CD4-positive, alpha-beta T cell (primary cell): ENCODE measurements around the gene TMEM114. TPM values are rescaled to one million over a fixed set of nuclear protein-coding genes. Genes with fewer than 3 reads are reported as not detected.

ENCODE experiments used
- ATAC-seq: fragments of 200-7000 bp; cut with Tn5 transposase; one replicate; pipeline ENCODE4 v1.10.0; 2022; ENCODE audit warnings: mild to moderate bottlenecking; ENCODE audit not compliant: poor library complexity
- CTCF ChIA-PET: fragments of 350-600 bp; sonication (Branson Sonifier 250); formaldehyde crosslinking; loops from one replicate; lab custom pipeline; 2021; ENCODE audit warnings: antibody characterized with exemption, inconsistent platforms; lab: Charles Lee
- POLR2A ChIA-PET: fragments of 350-600 bp; sonication (Branson Sonifier 250); formaldehyde crosslinking; loops from one replicate; lab custom pipeline; 2021; ENCODE audit warnings: antibody characterized with exemption, inconsistent platforms; lab: Charles Lee
- DNase-seq, 14 experiments: peaks; one replicate each; pipeline ENCODE4 v3.0.0-alpha.2; 2013 to 2020; ENCODE audit warnings: mixed read lengths in 2 of 14
- H3K27ac ChIP-seq, 2 donors: one replicate each; pipeline versions ENCODE4 v1.5.1 to v1.7.0; 2013; ENCODE audit warnings: low read length in 2 of 2, low read depth in 1 of 2, mild to moderate bottlenecking in 1 of 2
- H3K27me3 ChIP-seq, 2 experiments: 1 replicate in 1 of 2; 2 replicates in 1 of 2; pipeline versions ENCODE4 v1.6.1 to v1.7.0; 2013; ENCODE audit warnings: low read length in 2 of 2, control low read depth in 1 of 2, mild to moderate bottlenecking in 1 of 2, moderate library complexity in 1 of 2; ENCODE audit not compliant: insufficient read depth in 2 of 2, control insufficient read depth in 1 of 2
- H3K36me3 ChIP-seq: one replicate; pipeline ENCODE4 v1.6.1; 2013; ENCODE audit warnings: low read length, control low read depth; ENCODE audit not compliant: insufficient read depth
- H3K4me1 ChIP-seq: one replicate; pipeline ENCODE4 v1.6.1; 2013; ENCODE audit warnings: low read length, control low read depth; ENCODE audit not compliant: insufficient read depth
- H3K4me3 ChIP-seq: one replicate; pipeline ENCODE4 v1.5.1; 2013; ENCODE audit warnings: mild to moderate bottlenecking, low read length, moderate library complexity
- H3K9me3 ChIP-seq, 2 experiments: 1 replicate in 1 of 2; 2 replicates in 1 of 2; pipeline versions ENCODE4 v1.6.1 to v1.7.0; 2013; ENCODE audit warnings: low read length in 2 of 2, mild to moderate bottlenecking in 2 of 2, control low read depth in 1 of 2, moderate library complexity in 1 of 2; ENCODE audit not compliant: control insufficient read depth in 1 of 2, insufficient read depth in 1 of 2
- H3K27ac Mint-ChIP-seq: one replicate; pipeline ENCODE4 v1.8.0; 2020; ENCODE audit warnings: mixed read lengths
- H3K27me3 Mint-ChIP-seq: one replicate; pipeline ENCODE4 v1.8.0; 2021; ENCODE audit warnings: mixed read lengths
- H3K36me3 Mint-ChIP-seq: one replicate; pipeline ENCODE4 v1.8.0; 2021; ENCODE audit warnings: low read depth, mixed read lengths
- H3K4me1 Mint-ChIP-seq: one replicate; pipeline ENCODE4 v1.8.0; 2021; ENCODE audit warnings: low read depth, mixed read lengths
- H3K4me3 Mint-ChIP-seq: one replicate; pipeline ENCODE4 v1.8.0; 2020; ENCODE audit warnings: mild to moderate bottlenecking, mixed read lengths
- H3K9me3 Mint-ChIP-seq: one replicate; pipeline ENCODE4 v1.8.0; 2020; ENCODE audit warnings: mixed read lengths
- intact Hi-C, 2 experiments: fragments of 100-400 bp; cut with DNase I in 1 of 2; cut with micrococcal nuclease in 1 of 2; formaldehyde crosslinking; loops; one replicate each; pipeline versions ENCODE4 v1.15.1 to v1.9.0; 2023 to 2025; cut with DNase I, micrococcal nuclease
- total RNA-seq, 174 experiments: library from RNA in 2 of 174; stranded (reverse) in 2 of 174; gene quantifications; one replicate each; pipeline ENCODE4 v1.2.3 and lab custom pipeline; 2021 to 2026
- TF ChIP-seq, protein P1 (sequence below): fragments of 200-600 bp; IDR thresholded peaks from one replicate; pipeline ENCODE4 v1.8.0; 2022; ENCODE audit warnings: antibody characterized with exemption, mild to moderate bottlenecking

Gene TMEM114
- total RNA-seq, 2 experiments from 2014 or later: not detected

DNA sequence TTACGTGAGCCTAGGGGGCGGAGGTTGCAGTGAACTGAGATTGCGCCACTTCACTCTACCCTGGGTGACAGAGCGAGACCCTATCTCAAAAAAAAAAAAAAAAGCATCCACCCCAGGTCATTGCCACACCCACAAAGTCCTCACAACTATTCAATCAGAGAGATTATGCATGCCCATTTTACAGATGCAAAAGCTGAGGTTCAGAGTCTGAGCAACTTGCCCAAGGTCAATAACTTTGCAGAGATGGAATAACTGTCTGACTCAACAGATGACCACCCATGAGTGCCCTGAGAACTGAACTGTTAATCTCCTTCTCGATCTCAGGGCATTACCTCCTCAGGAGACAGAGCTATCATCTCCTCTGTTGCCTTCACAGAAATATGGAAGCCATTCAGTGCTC, 5.5 kb upstream of the TMEM114 start:
- peaks cover 10 to 14% of the 10 kb centered on the region in 2 experiments for H3K27me3 ChIP-seq
- no peaks in the 10 kb centered on the region for H3K27me3 Mint-ChIP-seq
- intact Hi-C loops: no loop called here
- POLR2A ChIA-PET: no interaction called here
- CTCF ChIA-PET: no interaction called here
- TF ChIP-seq, protein P1, sequence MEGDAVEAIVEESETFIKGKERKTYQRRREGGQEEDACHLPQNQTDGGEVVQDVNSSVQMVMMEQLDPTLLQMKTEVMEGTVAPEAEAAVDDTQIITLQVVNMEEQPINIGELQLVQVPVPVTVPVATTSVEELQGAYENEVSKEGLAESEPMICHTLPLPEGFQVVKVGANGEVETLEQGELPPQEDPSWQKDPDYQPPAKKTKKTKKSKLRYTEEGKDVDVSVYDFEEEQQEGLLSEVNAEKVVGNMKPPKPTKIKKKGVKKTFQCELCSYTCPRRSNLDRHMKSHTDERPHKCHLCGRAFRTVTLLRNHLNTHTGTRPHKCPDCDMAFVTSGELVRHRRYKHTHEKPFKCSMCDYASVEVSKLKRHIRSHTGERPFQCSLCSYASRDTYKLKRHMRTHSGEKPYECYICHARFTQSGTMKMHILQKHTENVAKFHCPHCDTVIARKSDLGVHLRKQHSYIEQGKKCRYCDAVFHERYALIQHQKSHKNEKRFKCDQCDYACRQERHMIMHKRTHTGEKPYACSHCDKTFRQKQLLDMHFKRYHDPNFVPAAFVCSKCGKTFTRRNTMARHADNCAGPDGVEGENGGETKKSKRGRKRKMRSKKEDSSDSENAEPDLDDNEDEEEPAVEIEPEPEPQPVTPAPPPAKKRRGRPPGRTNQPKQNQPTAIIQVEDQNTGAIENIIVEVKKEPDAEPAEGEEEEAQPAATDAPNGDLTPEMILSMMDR: no peak
- no peaks in the 10 kb centered on the region for H3K9me3 Mint-ChIP-seq
- no peak overlapping the region for H3K27ac ChIP-seq
- no peaks in the 10 kb centered on the region for H3K4me1 ChIP-seq
- no peak for ATAC-seq
- no peaks in the 10 kb centered on the region for H3K4me1 Mint-ChIP-seq
- H3K27ac Mint-ChIP-seq: no peak overlapping the region
- no peaks in the 10 kb centered on the region for H3K36me3 Mint-ChIP-seq
- H3K36me3 ChIP-seq: no peaks in the 10 kb centered on the region
- no peak overlapping the region for H3K4me3 Mint-ChIP-seq
- no peak for DNase-seq
- peaks cover 0 to 7% of the 10 kb centered on the region in 2 experiments for H3K9me3 ChIP-seq
- no peak overlapping the region for H3K4me3 ChIP-seq

DNA sequence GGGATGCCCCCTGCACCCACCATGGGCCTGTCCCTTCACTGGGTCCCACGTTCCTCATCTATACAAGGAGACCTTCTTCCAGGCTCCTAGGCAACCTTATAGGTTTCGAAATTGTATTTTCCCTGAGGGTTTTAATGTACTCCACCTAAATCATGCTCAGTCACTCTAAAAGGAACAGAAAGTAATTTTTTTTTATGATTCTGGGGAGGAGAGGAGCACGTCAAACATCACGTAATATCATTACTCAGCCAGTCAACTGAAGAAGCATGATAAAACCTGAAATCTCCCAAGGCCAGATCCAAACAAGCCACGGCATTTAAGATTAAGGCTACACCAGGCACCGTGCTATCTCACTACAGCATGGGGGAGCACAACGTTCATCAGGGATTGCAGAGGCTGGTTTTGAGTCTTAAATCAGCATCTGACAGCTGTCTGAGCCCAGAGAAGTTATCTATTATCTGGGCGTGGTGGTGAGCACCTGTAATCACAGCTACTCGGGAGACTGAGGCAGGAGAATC, 3.9 kb upstream of the TMEM114 start:
- DNase-seq (no peak), ATAC-seq (no peak)
- no peak overlapping the region for H3K4me3 Mint-ChIP-seq
- Histone ChIP-seq H3K27ac (no peak overlapping the region), H3K36me3 (no peaks in the 10 kb centered on the region), H3K9me3 (peaks cover 0 to 17% of the 10 kb centered on the region in 2 experiments), H3K4me1 (peaks cover 8% of the 10 kb centered on the region), H3K27me3 (peaks cover 24 to 29% of the 10 kb centered on the region in 2 experiments), H3K4me3 (no peak overlapping the region)
- peaks cover 4% of the 10 kb centered on the region for H3K4me1 Mint-ChIP-seq
- TF ChIP-seq, protein P1: no peak
- CTCF ChIA-PET: no interaction called here
- H3K36me3 Mint-ChIP-seq: no peaks in the 10 kb centered on the region
- H3K27me3 Mint-ChIP-seq: peaks cover 1% of the 10 kb centered on the region
- H3K27ac Mint-ChIP-seq: no peak overlapping the region
- H3K9me3 Mint-ChIP-seq: no peaks in the 10 kb centered on the region
- POLR2A ChIA-PET: no interaction called here
- intact Hi-C loops: no loop called here

DNA sequence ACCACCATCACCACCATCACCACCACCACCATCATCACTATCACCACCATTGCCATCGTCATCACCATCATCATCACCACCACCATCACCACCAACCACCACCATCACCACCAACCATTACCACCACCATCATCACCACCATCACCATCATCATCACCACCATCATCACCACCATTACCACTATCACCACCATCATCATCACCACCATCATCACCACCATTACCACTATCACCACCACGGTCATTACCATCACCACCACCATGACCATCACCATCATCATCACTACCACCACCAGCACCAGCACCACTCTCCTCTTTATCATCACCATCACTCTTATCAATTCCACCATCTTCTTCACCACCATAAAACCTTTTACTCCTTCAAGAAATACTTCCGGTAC, 1.1 kb upstream of the TMEM114 start:
- Mint-ChIP-seq H3K27ac (no peak overlapping the region), H3K27me3 (peaks cover 29% of the 10 kb centered on the region), H3K4me3 (no peak overlapping the region), H3K4me1 (peaks cover 12% of the 10 kb centered on the region), H3K9me3 (no peaks in the 10 kb centered on the region), H3K36me3 (no peaks in the 10 kb centered on the region)
- POLR2A ChIA-PET: no interaction called here
- intact Hi-C loops: no loop called here
- no peak for DNase-seq
- Histone ChIP-seq H3K4me1 (peaks cover 10% of the 10 kb centered on the region), H3K27ac (no peak overlapping the region), H3K9me3 (peaks cover 0 to 17% of the 10 kb centered on the region in 2 experiments), H3K4me3 (no peak overlapping the region), H3K36me3 (no peaks in the 10 kb centered on the region), H3K27me3 (peaks cover 40 to 53% of the 10 kb centered on the region in 2 experiments)
- no peak for ATAC-seq
- TF ChIP-seq, protein P1: no peak
- CTCF ChIA-PET: no interaction called here
